Urothelium cell line (cell line): Measurements from ENCODE around the gene ARAP1.

Experiments
- DNase-seq: peaks from one replicate; pipeline ENCODE4 v3.0.0; 2011; ENCODE audit warnings: low spot score, mixed read lengths
- FAIRE-seq: peaks from 2 replicates; lab custom pipeline; 2011; peaks lifted over from hg19 to GRCh38; lab: Jason Lieb, UNC

Gene ARAP1

DNA sequence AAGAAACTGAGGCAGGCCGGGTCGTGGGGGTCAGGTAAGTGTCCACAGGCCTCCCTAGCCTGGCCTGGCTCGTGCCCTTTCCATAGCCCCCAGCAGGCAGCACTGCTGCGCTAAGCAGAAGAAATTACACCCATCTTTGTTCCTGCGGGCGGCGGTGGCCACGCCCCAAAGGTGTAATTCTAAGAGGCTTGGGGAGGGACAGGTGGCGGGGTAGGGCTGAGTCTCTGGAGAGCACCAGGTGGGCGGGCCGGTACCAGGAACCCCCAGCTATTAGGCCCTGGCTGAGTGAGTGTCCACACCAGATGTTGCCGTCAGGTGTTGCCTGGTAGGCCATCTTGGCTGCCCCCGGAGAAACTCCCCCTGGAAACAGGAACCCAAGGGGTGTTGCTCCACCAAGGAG is 12.3 kb upstream of the ARAP1 start:
- no peak for DNase-seq

DNA sequence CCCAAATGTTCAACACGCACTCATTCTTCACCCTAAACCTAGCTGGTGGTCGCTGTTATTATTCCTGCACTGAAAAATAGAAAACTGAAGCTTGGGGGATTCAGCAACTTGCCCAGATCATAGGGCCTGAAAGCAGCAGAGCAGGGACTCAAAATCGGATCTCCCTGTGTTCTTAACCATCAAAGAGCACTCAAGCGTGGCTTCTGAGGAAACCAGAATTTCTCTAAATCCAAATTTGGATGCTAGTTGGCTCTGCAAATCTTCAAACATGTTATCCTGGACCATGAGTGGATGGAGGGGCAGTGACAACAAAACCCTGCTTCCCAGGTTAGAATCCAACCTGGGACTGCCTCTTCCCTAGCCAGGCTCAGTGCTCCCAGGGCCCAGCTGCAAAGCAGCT is 11.6 kb upstream of the ARAP1 start:
- no peak for DNase-seq
- no peak for FAIRE-seq

More for the DNA sequence above, 12.3 kb upstream of the ARAP1 start:
- no peak for FAIRE-seq

DNA sequence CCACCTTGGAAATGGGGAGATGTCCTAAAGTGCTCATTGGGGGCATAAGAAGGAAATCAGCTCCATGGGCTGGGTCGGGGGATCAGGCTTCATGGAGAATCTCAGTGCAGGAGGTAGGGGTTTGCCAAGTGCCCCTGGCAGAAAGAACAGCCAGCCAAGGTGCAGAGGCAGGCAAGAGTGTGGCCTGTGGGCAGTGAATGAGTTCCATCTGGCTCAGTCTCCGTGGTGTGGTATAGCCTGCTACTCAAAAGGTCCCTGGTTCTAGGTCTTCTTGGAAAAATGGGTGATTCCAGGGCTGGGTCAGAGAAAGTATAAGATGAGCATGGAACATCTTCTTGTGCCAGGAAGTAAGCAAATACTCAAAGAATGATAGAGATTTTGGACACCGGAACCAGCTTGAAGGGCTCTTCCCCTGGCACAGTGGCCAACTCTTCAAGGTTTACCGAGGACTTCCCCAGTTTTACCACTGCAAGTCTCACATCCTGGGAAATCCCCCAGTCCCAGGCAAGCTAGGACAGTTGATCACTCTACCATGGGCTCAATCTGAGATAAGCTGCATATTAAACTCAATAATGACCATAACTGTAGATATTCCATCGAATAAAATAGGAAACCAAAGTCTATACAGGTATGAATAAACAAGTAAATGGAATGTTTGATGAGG is 10.6 kb upstream of the ARAP1 start:
- DNase-seq, result no peak
- no peak for FAIRE-seq

DNA sequence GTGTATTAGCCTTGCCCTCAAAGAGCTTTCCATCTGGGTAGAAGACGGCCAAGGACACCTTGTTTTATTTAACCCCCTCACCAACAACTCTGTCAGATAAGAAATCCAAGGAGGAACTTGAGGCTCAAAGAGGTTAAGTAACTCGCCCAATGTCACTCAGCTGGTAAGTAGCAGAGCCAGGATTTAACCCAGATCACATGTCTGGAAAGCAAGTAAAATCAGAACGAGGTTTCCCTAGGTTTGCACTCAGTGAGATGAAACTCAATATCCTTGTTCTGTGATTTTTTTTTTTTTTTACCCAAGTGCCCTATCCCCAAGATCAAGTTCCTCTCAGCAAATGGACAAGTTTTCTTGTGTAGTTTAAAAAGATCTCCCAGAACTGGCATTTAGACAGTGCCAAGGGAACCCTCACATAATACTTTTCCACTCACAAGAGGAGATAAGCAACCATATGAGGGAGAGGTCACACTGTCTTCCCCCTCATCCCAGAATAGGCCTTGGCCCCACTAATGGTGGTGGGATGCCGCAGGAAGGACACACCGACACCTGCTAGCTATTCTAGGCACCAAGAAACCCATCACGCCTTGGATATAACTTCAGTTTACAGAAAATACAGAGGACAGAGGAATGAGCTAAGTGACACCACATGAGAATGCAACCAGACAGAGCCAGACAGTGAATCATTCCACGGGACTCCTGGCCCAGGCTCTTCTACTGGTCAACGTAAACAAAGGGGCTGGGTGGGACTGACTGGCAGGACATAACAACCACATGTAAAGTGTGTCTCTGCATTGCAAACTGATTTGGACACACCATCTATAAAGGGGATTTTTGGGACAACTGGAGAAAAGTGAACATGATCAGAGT is 8.6 kb upstream of the ARAP1 start:
- DNase-seq (no peak), FAIRE-seq (peak; percentile 27)

DNA sequence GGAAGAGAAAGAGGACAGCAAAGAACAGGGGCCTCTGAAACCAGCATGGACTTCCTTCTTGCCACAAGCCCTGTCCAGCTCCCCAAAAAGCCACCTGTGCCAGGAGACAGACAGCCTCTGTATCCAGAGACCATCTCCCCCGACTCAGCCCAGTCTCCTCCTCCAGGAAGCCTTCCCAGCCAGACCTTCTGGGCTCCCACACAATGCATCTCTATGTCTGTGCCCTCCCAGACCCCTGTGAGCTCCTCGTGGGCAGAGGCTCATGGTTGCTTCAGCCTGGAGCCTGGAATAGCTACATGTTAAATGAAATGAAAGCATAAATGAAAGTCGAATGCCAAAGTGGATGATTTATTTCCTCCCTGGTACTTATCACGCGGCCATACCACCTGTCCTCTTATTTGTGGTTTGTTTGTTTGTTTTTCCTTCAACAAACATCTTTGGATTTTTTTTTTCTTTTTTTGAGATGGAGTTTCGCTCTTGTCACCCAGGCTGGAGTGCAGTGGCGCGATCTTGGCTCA is 7.3 kb upstream of the ARAP1 start:
- DNase-seq (no peak), FAIRE-seq (no peak)

DNA sequence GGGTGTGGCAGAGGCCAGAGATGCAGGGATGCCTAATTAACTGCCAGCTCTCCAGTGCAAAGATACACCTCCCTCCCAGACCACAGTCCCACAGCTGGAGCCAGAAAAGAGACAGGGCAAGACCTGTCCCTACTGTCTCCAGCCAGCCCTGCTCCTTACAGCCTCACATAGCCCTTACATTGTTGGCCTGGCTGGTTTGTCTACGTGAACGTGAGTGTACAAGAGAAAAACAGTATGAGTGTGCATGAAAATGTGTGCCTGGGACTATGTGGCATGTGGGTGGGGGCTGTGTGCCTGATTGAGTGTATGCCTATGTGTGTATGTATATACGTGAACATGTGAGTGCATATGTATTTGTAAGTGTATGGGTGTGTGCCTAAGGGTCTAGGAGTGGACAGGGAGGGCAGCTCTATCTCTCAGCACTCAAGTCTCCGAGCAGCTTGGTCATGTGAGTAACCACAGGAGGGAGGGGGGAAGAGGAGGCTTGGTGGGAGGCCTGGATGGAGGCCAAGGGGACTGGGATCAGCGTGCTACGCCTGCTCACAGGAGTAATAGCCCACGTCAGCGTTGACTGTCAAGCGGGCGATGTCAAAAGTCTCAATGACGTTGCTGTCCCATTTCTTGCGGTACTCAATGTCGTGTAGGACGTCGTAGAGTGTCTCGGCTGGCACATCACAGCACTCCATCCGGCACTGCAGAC is 6.6 kb upstream of the ARAP1 start:
- FAIRE-seq (peak; percentile 77), DNase-seq (peak; percentile 74)

DNA sequence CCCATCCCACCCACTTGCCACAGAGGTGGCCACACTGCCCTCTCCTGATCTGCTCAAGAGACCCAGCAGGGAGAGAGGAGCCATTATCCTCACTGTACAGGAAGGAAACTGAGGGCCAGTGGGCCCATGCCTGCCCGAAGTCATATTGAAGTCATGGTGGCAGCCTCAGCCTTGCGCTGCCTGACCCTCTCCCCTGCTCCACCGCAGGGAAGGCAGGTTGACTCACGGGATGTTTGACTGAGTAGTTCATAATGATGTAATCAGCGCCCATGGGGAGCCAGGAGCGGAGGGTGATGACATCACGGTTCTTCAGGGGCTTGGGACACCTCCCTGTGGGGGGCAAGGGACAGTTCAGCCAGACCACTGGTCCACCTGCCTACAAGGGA is 6.1 kb upstream of the ARAP1 start:
- FAIRE-seq, result peak; percentile 32
- peak; percentile 66 for DNase-seq

DNA sequence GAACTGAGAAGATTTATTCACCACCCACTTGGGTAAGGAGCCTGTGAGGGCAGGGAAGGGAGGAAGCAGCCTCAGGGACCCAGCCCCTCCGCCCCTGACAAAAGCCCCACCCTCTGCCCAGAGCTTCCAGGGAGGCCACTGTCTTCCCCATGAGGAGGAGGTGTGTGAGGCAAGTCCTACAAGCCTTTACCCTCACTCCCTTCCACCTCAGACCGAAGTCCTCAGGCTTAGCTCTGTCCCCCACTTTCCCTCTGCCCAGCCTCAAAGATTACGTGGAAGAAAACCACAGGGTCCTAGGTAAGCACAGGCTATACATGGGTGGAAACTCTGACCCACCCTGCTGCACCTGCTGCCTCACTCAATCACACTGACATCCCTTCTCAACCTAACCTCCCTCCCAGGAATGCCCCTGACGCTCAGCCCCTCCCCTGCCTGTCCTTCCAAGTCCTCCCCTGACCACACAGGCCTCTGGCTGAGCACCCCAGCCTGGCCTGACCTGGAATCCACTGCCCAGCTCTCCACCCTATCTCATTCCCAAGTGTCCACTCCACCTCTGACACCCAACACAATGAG is 3.6 kb upstream of the ARAP1 start:
- FAIRE-seq (no peak), DNase-seq (no peak)

DNA sequence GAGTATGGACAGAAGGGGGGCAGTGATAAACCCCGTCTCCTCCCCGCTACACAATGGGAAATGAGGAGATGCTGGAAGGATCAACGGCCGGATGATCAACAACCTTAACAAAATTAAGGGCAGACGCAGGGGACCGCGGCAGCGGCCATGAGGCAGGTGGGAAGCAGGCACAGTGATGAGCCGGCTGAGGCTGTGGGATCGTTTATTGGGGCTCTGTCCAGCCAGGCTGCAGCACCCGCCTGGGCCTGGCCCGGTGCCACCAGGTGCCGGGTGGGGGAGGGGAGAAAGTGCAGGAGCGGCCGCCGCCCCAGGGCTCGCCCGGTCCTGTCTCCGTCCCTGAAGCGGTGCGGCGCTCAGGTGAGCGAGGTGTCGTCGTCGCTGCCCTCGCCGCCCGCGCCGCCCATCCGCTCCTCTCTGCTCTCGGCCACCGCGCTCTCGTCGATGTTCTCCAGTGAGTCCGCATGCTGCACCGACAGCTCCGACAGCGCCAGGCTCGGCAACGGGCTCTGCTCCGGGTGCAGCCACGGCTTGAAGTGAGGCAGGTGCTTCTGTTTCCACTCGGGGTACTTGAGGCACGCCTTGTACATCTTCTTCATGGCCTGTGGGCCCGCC is 2.4 kb upstream of the ARAP1 start:
- DNase-seq (no peak), FAIRE-seq (no peak)

DNA sequence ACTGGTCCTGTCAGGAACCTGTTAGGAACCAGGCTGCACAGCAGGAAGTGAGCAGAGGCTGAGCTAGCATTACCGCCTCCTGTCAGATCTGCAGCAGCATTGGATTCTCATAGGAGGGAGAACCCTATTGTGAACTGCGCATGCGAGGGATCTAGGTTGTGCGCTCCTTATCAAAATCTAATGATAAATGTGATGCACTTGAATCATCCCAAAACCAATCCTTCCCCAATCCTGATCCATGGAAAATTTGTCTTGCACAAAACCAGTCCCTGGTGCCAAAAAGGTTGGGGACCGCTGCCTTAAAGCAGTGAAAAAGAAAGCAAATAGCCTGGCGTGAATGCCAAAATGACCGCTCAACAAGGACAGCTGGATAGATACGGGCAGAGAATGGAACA is 1.9 kb upstream of the ARAP1 start:
- no peak for FAIRE-seq

DNA sequence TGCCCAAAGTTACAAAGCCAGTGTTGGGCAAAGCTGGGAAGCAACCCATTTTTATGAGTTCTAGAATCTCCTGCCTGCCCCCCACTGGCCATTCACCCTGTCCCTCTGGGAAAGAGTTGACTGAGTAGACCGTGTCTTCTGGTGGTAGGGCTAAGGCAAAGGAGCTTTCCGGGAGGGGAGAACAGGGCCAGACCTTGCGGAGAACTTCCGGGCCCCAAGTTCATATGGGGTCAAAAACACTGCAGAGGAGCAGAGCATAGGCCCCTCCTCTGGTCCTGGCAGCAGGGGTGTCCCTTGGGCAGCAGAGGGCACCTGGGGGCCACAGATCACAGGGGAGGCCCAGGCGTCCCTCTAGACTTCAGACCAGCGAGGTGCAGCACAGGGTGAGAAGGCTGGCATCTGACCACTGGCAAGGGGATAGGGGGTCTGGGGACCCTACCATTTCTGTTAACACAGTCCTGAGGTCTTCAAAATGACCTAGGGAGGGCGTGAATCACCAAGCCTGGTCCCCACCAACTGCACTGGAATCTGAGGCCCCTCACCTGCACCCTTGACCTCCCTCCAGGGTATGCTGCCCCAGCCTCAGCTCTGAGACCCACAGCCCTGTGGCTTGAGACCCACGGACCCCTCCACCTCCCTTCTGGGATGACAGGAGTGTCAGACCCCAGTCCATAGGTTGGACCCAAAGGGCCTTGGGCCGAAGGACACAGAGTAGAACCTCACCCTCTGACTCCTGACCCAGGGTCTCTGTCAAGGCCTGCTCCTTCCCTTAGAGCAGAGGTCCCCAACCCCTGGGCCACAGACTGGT is 1.3 kb upstream of the ARAP1 start:
- no peak for DNase-seq
- FAIRE-seq, result no peak

More for the DNA sequence above, 1.9 kb upstream of the ARAP1 start:
- DNase-seq, result no peak

DNA sequence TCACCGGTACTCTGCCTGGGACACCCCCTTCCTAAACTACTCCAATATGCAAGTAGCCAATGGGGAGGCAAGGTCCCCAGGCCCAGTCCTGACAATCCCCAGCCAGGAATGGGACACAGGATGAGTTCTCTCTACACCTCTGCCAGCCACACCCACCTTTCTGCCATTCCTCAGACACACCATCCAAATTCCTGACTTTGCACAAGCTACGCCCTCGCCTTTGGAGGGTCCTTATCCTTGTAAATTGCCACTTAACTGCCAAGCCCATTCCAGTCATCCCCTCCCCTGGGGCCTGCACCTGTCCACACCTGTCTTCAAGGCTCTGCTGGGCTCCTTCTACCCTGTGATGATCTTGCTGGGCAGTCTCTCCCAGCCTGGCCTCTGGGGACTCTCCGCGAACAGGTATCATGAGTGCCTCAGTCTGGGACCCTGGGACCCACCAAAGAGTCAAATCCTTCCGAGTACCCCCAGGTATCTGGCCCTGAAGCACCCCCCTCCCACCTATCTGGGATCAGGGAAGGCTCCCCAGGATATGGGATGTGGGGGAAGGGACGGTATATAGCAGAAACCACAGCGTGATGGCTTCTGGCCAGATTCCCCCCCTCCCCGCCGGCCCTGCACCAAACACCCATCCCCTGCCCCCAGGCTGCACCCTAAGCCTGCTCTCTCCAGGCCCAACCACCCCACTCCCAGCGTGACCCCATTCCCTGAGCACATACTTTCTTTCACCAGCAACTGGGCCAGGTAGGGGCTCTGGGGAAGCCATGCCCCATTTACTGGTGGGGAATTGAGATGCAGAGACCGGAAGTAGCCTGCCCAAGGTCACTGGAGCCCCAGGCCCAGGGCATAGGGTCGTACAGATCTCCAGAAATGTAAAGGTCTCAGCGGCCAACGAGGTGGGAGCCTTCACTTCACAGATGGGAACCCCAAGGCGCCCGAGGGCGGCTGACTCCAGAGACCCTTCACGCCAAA is 806 bp downstream of the ARAP1 start:
- FAIRE-seq, result no peak

DNA sequence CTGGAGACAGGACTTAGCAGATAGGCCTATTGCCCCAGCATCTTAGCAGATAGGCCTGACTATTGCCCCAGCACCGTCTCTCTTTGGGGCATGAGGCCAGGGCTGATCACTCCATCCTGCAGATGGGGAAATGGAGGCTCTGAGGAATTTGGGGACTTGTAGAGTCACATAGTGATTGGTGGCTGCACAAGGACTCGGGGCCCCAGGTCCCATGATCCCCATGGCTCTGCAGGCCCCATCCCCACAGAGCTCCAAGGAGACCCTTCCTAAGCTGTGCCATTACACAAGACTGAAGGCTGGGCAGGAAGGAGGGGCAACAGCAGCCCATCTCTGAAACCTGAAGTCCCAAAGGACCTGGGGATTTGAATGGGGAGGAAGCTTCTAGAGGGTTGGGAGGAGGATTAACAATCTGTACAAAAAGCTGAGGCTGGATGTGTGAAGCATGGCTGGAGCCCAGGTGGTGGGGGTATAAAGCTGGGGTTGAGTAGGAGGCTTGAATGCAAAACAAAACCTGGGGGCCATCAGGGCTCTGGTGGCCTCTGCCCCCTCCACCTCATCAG is 1.6 kb downstream of the ARAP1 start:
- DNase-seq (no peak), FAIRE-seq (no peak)

More for the DNA sequence above, 806 bp downstream of the ARAP1 start:
- peak; percentile 36 for DNase-seq

DNA sequence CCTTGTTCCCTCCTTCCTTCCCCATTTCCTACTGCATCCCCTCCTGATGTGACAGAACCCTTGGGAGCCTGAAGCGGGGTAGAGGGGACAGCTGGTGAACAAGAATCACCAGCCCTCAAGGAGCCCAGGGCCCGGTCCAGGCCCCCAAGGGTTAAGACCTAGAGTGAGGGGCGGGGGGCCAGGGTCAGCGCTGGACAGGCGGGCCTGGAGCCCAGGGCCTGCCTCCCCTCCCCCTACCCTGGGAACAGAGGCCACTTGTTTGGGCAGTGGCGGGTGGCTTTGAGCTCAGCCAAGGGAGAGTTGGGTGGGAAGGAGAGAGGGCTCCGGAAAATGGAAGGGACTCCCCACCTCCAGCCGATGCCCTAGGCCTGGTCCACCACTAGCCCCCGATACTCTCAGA is 2.1 kb downstream of the ARAP1 start:
- FAIRE-seq (no peak), DNase-seq (no peak)

DNA sequence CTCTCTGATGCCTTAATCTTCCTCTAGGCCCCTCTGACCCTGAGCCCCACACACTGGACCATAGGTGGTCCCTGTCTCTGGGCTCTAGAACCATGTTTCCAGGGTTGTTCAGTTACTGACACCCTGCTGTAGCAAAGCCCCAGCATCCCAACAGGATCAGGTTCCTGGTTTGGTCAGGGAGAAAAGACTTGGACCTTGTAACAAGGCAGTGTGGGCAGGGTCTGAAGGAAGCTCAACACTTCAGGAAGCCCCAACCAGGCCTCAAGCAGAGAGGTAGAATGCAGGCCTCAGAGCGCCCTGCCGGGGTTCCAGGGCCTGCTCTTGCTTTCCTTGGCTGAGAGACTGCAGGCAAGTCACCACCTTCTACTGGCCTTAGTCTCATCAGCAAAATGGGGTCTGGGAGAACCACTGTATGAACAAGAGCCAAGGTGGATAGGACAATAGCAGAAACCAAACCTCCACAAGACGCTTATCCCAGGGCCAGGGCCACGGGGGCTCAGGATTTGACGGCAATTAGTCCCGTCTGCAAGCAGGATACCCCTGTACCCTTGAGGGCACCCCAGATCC is 4.8 kb downstream of the ARAP1 start:
- FAIRE-seq (no peak), DNase-seq (no peak)

DNA sequence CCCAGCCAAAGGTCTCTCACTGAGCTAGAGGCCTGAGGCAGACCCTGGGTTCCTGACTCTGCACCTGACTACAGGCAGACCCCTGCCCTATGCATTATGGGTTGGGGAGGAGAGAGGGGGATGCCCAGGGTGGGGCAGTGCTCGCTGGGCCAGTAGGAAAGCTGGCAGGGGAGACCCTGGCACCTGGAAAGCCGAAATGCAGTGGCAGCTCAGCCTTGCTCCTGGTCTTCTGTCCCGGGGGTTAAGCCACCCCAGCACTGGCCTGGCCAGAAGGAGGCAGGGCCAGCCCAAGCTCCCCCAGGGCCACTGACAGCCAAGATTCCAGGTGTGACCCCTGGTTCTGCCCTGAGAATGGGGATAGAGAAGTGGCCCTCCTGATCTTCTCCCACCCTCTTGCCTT is 5.4 kb downstream of the ARAP1 start:
- no peak for FAIRE-seq

DNA sequence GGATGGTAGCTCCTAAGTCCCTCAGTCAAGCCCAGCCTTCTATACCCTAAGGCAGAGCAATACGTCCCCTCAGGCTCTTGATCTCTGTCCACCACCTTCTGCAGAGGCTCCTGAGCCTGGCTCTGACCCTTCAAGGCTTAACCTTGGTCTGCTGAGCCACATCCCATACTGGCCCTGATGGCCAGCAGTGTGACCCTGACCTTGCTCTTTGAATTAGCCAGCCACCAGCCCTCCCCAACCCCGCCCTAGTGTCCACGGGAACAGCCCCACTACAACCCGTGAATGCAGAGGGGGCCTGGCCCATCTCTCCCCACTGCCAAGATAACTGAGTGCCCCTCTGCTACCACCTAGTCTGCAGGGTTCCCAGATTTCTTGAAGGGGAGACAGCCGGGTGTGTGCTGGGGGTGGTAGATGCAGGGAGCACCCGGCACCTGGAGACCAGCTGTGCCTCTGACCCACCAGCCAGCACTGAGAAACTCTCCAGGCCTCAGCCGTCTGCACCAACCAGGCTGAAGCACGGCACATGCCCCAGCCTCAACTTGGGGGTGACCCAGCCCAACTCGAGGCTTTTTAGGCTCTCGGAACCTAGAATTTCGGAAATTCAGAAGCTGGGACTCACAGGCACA is 6.2 kb downstream of the ARAP1 start:
- FAIRE-seq (no peak), DNase-seq (no peak)

More for the DNA sequence above, 5.4 kb downstream of the ARAP1 start:
- DNase-seq, result no peak

DNA sequence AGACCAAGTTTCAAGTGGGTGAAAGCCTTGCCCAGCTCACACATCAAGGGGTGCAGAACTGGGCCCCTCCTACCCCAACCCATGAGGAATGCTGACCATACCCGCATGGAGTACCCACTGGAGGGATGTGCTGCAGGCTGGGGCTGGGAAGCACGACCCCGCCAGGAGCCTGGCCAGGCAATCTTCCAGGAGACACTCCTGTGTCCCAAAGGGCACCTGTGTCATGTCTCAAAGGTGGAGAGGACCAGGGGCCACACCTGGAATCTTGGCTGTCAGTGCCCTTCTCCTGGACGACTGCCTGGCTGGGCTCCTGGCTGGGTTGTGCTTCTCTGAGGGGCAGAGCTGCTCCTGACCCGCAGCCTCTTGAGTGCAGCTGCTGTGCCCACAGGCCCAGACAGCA is 6.7 kb downstream of the ARAP1 start:
- no peak for FAIRE-seq
- DNase-seq, result no peak
